ENCODE data around the gene RNF11.
A peak's percentile ranks its signal among the peaks of the same experiment; 100 is the strongest.

RNF11 gene

GRCh38 chr1:51313961-51314777, 78.1 kb downstream of the RNF11 start:
- no peak for DNase-seq (ENCODE audit: low read depth, low spot score)
- H3K9me3 ChIP-seq (ENCODE audit: insufficient read depth, low read length), result no peaks in the 10 kb centered on the region
- H3K4me1 ChIP-seq (ENCODE audit: insufficient read depth, insufficient read length), result peaks cover 27% of the 10 kb centered on the region
- H3K27me3 ChIP-seq (ENCODE audit: insufficient read depth, insufficient read length), result no peaks in the 10 kb centered on the region
- H3K9ac ChIP-seq (ENCODE audit: insufficient read length, low read depth), result peak overlapping the region; percentile 12
- no peak overlapping the region for H3K4me3 ChIP-seq (ENCODE audit: insufficient read length, low read depth)
- no peaks in the 10 kb centered on the region for H3K36me3 ChIP-seq (ENCODE audit: insufficient read depth, insufficient read length, low read length)
- no peak for TF ChIP-seq YY1 (IDR thresholded peaks at IDR 0.05; ENCODE audit: insufficient read depth, insufficient read length)
- TF ChIP-seq SUZ12 (IDR thresholded peaks at IDR 0.05; ENCODE audit: extremely low read depth, insufficient read depth, insufficient read length), result no peak

- no peaks in the 10 kb centered on the region for H3K27me3 ChIP-seq (ENCODE audit: insufficient read depth, insufficient read length)
- peaks cover 26% of the 10 kb centered on the region for H3K4me1 ChIP-seq (ENCODE audit: insufficient read depth, insufficient read length)
- H3K36me3 ChIP-seq (ENCODE audit: insufficient read depth, insufficient read length, low read length), result no peaks in the 10 kb centered on the region
- no peak overlapping the region for H3K9ac ChIP-seq (ENCODE audit: insufficient read length, low read depth)
- no peak for TF ChIP-seq ZNF274 (IDR thresholded peaks at IDR 0.05; ENCODE audit: low read depth, low read length)
- no peak for TF ChIP-seq YY1 (IDR thresholded peaks at IDR 0.05; ENCODE audit: insufficient read depth, insufficient read length)
- TF ChIP-seq SUZ12 (IDR thresholded peaks at IDR 0.05; ENCODE audit: extremely low read depth, insufficient read depth, insufficient read length), result no peak
- no peak for DNase-seq (ENCODE audit: low read depth, low spot score)
- H3K9me3 ChIP-seq (ENCODE audit: insufficient read depth, low read length), result no peaks in the 10 kb centered on the region
- H3K4me3 ChIP-seq (ENCODE audit: insufficient read length, low read depth), result no peak overlapping the region
Measured at GRCh38 chr1:51314974-51315373, 78.9 kb downstream of the RNF11 start.

- Histone ChIP-seq H3K27me3 (ENCODE audit: insufficient read depth, insufficient read length) (no peaks in the 10 kb centered on the region), H3K9ac (ENCODE audit: insufficient read length, low read depth) (no peak overlapping the region), H3K4me1 (ENCODE audit: insufficient read depth, insufficient read length) (peaks cover 20% of the 10 kb centered on the region), H3K36me3 (ENCODE audit: insufficient read depth, insufficient read length, low read length) (no peaks in the 10 kb centered on the region), H3K4me3 (ENCODE audit: insufficient read length, low read depth) (no peak overlapping the region), H3K9me3 (ENCODE audit: insufficient read depth, low read length) (no peaks in the 10 kb centered on the region)
- no peak for DNase-seq (ENCODE audit: low read depth, low spot score)
- TF ChIP-seq YY1 (IDR thresholded peaks at IDR 0.05; ENCODE audit: insufficient read depth, insufficient read length), result no peak
- no peak for TF ChIP-seq SUZ12 (IDR thresholded peaks at IDR 0.05; ENCODE audit: extremely low read depth, insufficient read depth, insufficient read length)
- TF ChIP-seq ZNF274 (IDR thresholded peaks at IDR 0.05; ENCODE audit: low read depth, low read length), result no peak
Measured at GRCh38 chr1:51316113-51316845, 80.2 kb downstream of the RNF11 start.

GRCh38 chr1:51316846-51317120, 80.7 kb downstream of the RNF11 start:
- H3K36me3 ChIP-seq (ENCODE audit: insufficient read depth, insufficient read length, low read length), result no peaks in the 10 kb centered on the region
- H3K27me3 ChIP-seq (ENCODE audit: insufficient read depth, insufficient read length), result no peaks in the 10 kb centered on the region
- no peak overlapping the region for H3K4me3 ChIP-seq (ENCODE audit: insufficient read length, low read depth)
- DNase-seq (ENCODE audit: low read depth, low spot score), result no peak
- no peaks in the 10 kb centered on the region for H3K9me3 ChIP-seq (ENCODE audit: insufficient read depth, low read length)
- TF ChIP-seq ZNF274 (IDR thresholded peaks at IDR 0.05; ENCODE audit: low read depth, low read length) (no peak), YY1 (IDR thresholded peaks at IDR 0.05; ENCODE audit: insufficient read depth, insufficient read length) (no peak), SUZ12 (IDR thresholded peaks at IDR 0.05; ENCODE audit: extremely low read depth, insufficient read depth, insufficient read length) (no peak)
- peaks cover 22% of the 10 kb centered on the region for H3K4me1 ChIP-seq (ENCODE audit: insufficient read depth, insufficient read length)
- H3K9ac ChIP-seq (ENCODE audit: insufficient read length, low read depth), result no peak overlapping the region

GRCh38 chr1:51317798-51318197, 81.7 kb downstream of the RNF11 start:
- no peak overlapping the region for H3K4me3 ChIP-seq (ENCODE audit: insufficient read length, low read depth)
- peaks cover 22% of the 10 kb centered on the region for H3K4me1 ChIP-seq (ENCODE audit: insufficient read depth, insufficient read length)
- TF ChIP-seq YY1 (IDR thresholded peaks at IDR 0.05; ENCODE audit: insufficient read depth, insufficient read length), result no peak
- TF ChIP-seq SUZ12 (IDR thresholded peaks at IDR 0.05; ENCODE audit: extremely low read depth, insufficient read depth, insufficient read length), result no peak
- TF ChIP-seq ZNF274 (IDR thresholded peaks at IDR 0.05; ENCODE audit: low read depth, low read length), result no peak
- H3K27me3 ChIP-seq (ENCODE audit: insufficient read depth, insufficient read length), result no peaks in the 10 kb centered on the region
- no peaks in the 10 kb centered on the region for H3K36me3 ChIP-seq (ENCODE audit: insufficient read depth, insufficient read length, low read length)
- no peak overlapping the region for H3K9ac ChIP-seq (ENCODE audit: insufficient read length, low read depth)
- H3K9me3 ChIP-seq (ENCODE audit: insufficient read depth, low read length), result no peaks in the 10 kb centered on the region
- no peak for DNase-seq (ENCODE audit: low read depth, low spot score)

GRCh38 chr1:51320967-51321923, 85.2 kb downstream of the RNF11 start:
- Histone ChIP-seq H3K36me3 (ENCODE audit: insufficient read depth, insufficient read length, low read length) (no peaks in the 10 kb centered on the region), H3K27me3 (ENCODE audit: insufficient read depth, insufficient read length) (no peaks in the 10 kb centered on the region), H3K4me3 (ENCODE audit: insufficient read length, low read depth) (no peak overlapping the region), H3K4me1 (ENCODE audit: insufficient read depth, insufficient read length) (peaks cover 11% of the 10 kb centered on the region), H3K9ac (ENCODE audit: insufficient read length, low read depth) (no peak overlapping the region), H3K9me3 (ENCODE audit: insufficient read depth, low read length) (no peaks in the 10 kb centered on the region)
- no peak for TF ChIP-seq ZNF274 (IDR thresholded peaks at IDR 0.05; ENCODE audit: low read depth, low read length)
- TF ChIP-seq YY1 (IDR thresholded peaks at IDR 0.05; ENCODE audit: insufficient read depth, insufficient read length), result no peak
- no peak for TF ChIP-seq SUZ12 (IDR thresholded peaks at IDR 0.05; ENCODE audit: extremely low read depth, insufficient read depth, insufficient read length)
- DNase-seq (ENCODE audit: low read depth, low spot score), result no peak
